Hematopoietic multipotent progenitor cell (in vitro differentiated cells): ENCODE measurements around the gene CEP43. TPM values are rescaled to one million over a fixed set of nuclear protein-coding genes. Genes with fewer than 3 reads are reported as not detected.

Source experiments
- small RNA-seq: library from RNA; depleted of rRNA; stranded (forward); fragments of <200 nt; gene quantifications from one replicate; pipeline ENCODE3, GENCODE V24; 2012
- total RNA-seq: library from RNA; depleted of rRNA; stranded (reverse); fragments of >200 nt; gene quantifications from one replicate; pipeline ENCODE4 v1.2.3, GENCODE V29; 2012

Gene CEP43
- total RNA-seq, 1 donor, result 5.7 TPM

Small RNAs within 50 kb of the gene (small RNA-seq; reads per million reads assigned to genes)
- not detected for gene MIR3939

Other genes with a start within 250 kb of the CEP43 start
- gene RNASET2, start 42.8 kb upstream of the CEP43 start, total RNA-seq, result 27.2 TPM
- 0.54 TPM for gene CCR6, start 123.7 kb downstream of the CEP43 start, total RNA-seq
- not detected for gene GPR31, start 158.6 kb downstream of the CEP43 start, total RNA-seq